Stimulated activated CD8-positive, alpha-beta memory T cell treated with anti-CD3 and anti-CD28 coated beads, Interleukin-7, amount 100 ng/mL, for 4 hours (primary cell): Measurements from ENCODE around the gene ANKRD11.

Experiments
- DNase-seq, 2 donors: peaks; one replicate each; pipeline ENCODE4 v3.0.0-alpha.2; 2020; ENCODE audit warnings: low read depth in 2 of 2

Gene ANKRD11

GRCh38 chr16:89233678-89234490 is 256.5 kb downstream of the ANKRD11 start:
- no peak for DNase-seq

DNA sequence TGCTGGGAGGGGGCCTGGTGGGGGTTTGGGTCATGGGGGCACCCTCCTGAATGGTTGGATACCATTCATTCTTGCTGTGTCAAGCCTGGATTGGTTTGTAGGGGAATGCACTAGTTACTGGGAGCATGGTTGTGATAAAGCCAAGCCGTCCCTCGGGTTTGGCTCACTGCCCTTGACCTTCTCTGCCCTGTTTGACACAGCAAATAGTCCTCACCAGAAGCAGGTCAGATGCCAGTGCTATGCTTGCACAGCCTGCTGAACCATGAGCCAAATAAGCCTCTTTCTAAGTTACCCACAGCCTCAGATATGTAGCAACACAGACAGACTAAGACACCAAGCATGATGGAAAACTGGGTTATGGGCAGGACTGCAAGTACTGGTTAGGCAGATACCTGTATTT is 258.3 kb downstream of the ANKRD11 start:
- no peak for DNase-seq

- no peak for DNase-seq
Measured at GRCh38 chr16:89230255-89230654, 260.1 kb downstream of the ANKRD11 start.

DNA sequence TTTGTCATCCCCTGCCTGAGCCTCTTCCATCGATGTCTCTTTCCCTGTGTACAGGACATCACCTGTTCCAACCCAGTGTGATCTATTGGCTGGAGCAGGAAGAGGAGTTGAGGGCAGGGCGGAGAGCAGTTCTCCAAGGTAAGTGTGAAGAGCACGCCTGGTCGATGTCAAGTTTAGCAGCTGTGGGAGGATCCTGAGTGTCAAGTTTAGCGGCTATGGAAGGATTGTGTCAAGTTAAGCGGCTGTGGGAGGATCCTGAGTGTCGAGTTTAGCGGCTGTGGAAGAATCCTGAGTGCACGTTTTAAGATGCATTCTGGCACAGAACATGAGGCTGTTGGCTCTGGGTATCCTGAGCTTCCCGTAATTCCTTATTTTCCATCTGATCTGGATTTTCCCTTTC is 265.7 kb downstream of the ANKRD11 start:
- no peak for DNase-seq

DNA sequence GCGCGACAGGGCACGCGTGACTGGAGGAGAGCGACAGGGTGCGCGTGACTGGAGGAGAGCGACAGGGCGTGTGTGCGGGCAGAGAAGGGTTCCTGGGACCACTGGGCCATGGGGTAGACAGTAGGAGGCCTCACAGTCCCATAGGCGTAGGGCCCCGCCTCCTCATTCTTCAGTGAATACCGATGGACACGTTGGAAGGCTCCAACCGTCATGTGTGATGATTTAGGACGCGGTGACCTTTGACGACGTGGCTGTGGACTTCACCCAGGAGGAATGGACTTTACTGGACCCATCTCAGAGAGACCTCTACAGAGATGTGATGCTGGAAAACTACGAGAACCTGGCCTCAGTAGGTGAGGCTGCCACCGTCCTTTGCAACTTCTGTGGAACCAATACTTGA is 267.4 kb downstream of the ANKRD11 start:
- no peak for DNase-seq

- no peak for DNase-seq
Measured at GRCh38 chr16:89221604-89222003, 268.8 kb downstream of the ANKRD11 start.

- no peak for DNase-seq
Measured at GRCh38 chr16:89219365-89219764, 271.0 kb downstream of the ANKRD11 start.
